PC-9 (cell line): ENCODE data around the gene CERS5.

Experiments used
- EZH2 ChIP-seq: fragments of 200-600 bp; sonication (generic); IDR thresholded peaks from 2 replicates; pipeline ENCODE4 v1.8.0; 2017; ENCODE audit warnings: antibody characterized with exemption, low read depth
- TF ChIP-seq, protein P1 (sequence below): fragments of 200-600 bp; sonication (generic); conservative IDR thresholded peaks from 2 replicates; pipeline ENCODE4 v1.6.1; 2017; ENCODE audit warnings: mixed run types, antibody characterized with exemption, mild to moderate bottlenecking, moderate library complexity

GRCh38 chr12:50211392-50212070, 44.4 kb upstream of the CERS5 start:
- TF ChIP-seq, protein P1, sequence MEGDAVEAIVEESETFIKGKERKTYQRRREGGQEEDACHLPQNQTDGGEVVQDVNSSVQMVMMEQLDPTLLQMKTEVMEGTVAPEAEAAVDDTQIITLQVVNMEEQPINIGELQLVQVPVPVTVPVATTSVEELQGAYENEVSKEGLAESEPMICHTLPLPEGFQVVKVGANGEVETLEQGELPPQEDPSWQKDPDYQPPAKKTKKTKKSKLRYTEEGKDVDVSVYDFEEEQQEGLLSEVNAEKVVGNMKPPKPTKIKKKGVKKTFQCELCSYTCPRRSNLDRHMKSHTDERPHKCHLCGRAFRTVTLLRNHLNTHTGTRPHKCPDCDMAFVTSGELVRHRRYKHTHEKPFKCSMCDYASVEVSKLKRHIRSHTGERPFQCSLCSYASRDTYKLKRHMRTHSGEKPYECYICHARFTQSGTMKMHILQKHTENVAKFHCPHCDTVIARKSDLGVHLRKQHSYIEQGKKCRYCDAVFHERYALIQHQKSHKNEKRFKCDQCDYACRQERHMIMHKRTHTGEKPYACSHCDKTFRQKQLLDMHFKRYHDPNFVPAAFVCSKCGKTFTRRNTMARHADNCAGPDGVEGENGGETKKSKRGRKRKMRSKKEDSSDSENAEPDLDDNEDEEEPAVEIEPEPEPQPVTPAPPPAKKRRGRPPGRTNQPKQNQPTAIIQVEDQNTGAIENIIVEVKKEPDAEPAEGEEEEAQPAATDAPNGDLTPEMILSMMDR = no peak
- no peak for TF ChIP-seq EZH2
